ENCODE data around the gene DLG4.
"Not testable (repeated sequence)": the region's sequence is repeated elsewhere in the genome, so short reads cannot be mapped to it uniquely, and the experiment has no call there.

The DLG4 gene

GRCh38 chr17:7211491-7212273 lies 8.0 kb downstream of the DLG4 start:
- DNase-seq, result no peak

DNA sequence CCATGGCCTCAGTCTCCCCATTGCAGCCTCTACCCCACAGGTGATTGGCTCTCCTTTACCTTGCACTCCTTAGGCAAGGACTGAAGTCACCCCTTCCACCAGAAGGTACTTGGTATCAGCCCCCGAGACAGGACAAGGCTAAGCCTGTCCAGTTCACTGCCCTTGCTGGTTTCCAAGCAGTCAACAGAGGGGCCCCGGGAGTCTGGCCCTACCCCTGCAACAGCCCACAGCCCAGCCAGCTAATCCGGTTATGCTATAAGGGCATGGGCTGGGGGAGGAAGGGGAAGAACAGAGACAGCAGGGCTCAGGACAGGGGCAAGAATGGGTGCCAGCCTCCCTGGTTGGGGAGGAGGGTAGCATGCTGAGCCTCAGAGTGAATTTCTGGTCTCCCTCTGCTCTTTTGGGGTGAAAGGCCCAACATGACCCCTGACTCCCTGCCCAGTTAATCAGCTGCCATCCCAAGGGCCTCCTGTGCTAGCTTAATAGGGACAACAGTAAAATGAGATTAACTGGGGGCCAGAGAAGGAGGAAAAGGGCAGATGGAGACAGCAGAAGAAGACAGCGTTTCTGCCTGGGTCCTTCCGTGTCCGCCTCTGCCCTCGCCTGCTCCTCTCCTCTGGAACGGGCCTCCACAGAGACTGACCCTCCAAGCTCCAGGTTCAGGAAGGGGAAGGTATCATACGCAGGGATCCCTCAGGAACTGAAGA lies 10.7 kb downstream of the DLG4 start:
- no peak for DNase-seq

GRCh38 chr17:7208027-7208571 lies 11.5 kb downstream of the DLG4 start:
- DNase-seq, result no peak

DNA sequence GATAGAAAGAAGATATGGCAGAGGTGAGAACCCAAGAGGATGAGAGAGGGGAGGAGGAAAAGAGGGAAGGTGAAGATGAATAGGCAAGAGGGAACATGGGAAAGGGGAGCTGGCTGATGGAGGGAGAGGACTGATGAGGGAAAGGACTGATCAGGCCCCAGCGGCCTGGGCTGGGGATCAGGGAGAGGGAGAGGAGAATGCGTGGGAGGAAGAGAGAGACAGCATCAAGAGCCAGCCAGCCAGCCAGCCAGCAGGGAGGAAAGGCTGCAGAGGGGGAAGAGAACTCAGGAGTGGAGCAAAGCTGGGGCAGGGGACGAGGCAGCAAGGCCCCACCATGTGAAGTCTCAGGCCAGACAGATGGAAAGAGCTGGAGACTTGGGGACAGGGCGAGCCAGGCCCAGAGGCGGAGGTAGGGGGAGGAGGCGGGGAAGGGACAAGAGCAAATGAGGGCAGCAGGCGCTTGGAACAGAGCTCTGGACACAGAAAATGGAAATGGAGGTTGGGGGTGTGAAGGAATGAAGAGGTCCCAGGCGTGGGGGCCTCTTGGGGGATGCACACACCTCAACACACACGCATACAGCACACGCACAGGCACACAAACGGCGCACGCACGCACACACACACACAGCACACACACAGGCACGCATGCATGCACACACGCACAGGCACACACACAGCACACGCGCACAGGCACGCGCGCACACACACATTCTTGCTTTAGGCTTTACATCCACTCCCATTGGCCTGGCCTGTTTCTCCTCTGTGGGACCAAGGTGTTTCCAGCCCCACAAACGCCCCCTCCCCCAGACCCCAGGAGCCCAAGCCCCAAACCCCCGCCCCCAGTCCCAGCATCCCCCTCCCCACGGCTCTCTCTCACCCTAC lies 12.3 kb downstream of the DLG4 start:
- DNase-seq, result no peak

- DNase-seq, result no peak
Observed at GRCh38 chr17:7205561-7205960, 14.1 kb downstream of the DLG4 start.

GRCh38 chr17:7204828-7205461 lies 14.7 kb downstream of the DLG4 start:
- DNase-seq, result no peak

- DNase-seq, result no peak
Observed at GRCh38 chr17:7204336-7204735, 15.3 kb downstream of the DLG4 start.

DNA sequence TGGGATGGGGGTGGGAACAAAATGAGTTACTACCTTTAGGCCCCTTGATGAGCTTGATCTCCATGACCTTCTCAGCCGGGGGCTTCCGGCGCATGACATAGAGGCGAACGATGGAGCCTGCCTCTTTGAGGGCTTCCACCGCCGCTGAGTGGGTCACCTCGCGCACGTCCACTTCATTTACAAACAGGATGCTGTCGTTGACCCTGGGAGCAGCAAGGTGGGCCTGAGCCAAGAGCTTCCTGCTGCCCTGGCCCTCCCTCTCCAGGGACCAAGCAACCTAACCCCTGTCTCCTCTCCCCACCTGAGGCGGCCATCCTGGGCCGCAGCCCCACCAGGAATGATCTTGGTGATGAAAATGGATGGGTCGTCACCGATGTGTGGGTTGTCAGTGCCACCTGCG lies 16.2 kb downstream of the DLG4 start:
- DNase-seq, result no peak

DNA sequence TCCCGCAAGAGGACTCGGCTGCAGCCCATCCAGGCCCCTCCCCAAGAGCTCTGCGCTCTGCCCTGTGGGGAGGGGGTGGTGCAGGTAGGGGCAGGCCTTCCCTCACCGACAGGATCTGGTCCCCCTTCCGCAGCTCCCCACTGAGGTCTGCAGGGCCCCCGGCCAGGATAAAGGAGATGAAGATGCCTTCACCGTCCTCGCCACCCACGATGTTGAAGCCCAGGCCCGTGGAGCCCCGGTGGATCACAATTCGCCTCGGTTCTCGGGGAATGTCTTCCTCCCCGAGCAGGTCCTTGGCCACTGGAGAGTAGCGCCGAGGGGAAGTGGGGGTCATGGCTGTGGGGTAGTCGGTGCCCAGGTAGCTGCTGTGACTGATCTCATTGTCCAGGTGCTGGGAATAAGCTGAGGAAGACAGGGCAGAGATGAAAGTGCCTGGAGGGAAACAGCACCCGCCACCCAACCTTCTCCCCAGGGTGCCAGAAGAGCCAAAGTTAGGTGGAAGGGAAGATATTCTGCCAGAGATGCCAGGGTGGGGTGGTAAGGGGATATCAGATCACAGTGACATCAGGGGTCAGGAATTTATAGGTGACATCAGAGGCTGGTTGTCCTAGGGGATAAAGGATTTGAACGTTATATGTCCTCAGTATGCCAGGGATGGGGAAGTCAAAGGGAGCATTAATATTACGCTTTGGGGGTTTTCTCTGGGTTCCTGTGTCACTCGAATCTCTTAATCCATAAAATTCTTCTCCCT lies 22.8 kb downstream of the DLG4 start:
- DNase-seq, result no peak

DNA sequence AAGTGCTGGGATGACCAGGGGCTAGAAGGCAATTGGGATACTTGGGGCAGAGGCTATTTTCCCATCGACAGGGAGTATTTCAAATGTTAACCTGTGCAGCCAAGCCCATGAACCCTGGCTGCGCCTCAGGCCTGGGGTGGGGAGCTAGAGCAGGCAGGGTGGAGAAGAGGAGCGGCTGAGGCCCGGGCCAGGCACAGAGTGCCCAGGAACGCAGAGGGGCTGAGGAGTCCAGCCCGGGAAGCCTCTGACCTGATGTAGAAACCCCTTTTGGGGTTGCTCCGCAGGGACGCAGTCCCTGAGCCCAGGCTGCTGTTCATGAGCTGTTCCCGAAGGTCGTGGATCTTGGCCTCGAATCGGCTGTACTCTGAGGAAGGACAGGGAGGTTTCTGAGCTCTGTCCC lies 23.7 kb downstream of the DLG4 start:
- DNase-seq, result no peak

GRCh38 chr17:7192271-7192937 lies 27.2 kb downstream of the DLG4 start:
- no peak for DNase-seq

DNA sequence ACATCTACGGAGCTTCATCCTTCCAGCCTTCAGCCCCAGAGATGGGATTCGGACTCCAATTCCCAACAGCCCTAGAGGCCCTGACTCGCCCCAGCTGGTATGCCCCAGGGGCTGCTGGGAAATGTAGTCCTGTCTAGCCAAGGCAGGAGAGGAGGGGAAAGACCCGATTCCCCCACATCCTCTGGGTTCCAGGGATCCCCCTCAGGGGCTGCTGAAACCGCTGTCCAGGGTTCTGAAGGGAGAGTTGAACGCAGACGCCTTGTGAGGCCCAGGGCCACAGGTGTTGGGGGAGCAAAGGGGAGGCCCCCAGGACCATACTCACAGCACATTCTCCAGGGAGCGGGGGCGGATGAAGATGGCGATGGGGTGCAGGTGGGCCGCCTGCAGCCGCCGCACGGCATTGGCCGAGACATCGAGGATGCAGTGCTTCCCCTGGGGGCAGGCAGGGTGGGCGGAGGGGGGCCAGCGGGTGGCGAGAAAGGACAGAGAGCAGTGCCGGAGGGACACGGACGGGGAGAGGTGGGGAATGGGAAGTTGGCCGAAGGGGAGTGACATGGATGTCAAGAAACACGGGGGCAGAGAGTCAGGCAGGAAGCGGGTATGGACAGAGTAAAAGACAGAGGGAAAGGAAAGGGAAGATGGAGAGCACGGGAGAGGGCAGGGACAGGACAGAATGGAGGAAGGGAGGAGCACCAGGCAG lies 27.9 kb downstream of the DLG4 start:
- no peak for DNase-seq

- DNase-seq, result no peak
Observed at GRCh38 chr17:7191069-7191468, 28.6 kb downstream of the DLG4 start.

GRCh38 chr17:7190276-7190917 lies 29.2 kb downstream of the DLG4 start:
- DNase-seq, result no peak

- no peak for DNase-seq
Observed at GRCh38 chr17:7186241-7186640, 33.4 kb downstream of the DLG4 start.

- DNase-seq, result no peak
Observed at GRCh38 chr17:7184647-7185046, 35.0 kb downstream of the DLG4 start.

- no peak for DNase-seq
Observed at GRCh38 chr17:7184091-7184488, 35.5 kb downstream of the DLG4 start.

GRCh38 chr17:7183433-7184090 lies 36.1 kb downstream of the DLG4 start:
- DNase-seq, result no peak

DNA sequence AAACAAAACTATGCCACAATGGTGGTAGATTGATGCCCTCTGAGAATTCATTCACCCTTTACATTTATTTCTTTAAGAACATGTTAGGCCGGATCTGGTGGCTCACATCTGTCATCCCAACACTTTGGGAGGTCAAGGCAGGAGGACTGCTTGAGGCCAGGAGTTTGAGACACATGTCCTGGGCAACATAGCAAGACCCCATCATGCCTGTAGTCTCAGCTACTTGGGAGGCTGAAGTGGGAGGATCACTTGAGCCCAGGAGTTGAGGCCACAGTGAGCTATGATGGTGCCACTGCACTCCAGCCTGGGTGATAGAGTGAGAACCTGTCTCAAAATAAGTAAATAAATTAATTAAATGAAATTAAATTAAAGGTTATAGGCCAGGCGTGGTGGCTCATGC lies 37.5 kb downstream of the DLG4 start:
- not testable (repeated sequence) for DNase-seq

Measured in SIG-M5 (cell line).